Measurements from ENCODE around the gene ZYG11B.
"Not testable (repeated sequence)": the region's sequence is repeated elsewhere in the genome, so short reads cannot be mapped to it uniquely, and the experiment has no call there.

Gene ZYG11B

DNA sequence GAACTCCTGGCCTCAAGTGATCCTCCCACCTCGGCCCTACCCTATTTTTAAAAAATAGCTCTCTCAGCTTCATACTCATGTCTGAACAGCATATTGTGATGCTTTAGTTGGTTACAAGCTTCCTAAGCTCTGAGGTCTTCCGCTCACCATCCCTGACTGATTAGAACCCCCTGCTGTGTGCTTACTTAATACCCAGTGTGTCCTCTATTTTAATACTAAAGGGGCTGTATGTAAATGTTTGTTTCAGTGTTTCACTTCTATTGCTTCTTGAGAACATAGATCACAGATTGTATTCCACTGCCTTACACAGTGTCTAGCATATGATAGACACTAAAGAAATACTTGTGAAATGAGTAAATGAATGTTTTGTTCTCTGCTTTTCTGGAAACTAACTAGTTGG, 29.8 kb downstream of the ZYG11B start:
- DNase-seq (ENCODE audit: low read depth): no peak

DNA sequence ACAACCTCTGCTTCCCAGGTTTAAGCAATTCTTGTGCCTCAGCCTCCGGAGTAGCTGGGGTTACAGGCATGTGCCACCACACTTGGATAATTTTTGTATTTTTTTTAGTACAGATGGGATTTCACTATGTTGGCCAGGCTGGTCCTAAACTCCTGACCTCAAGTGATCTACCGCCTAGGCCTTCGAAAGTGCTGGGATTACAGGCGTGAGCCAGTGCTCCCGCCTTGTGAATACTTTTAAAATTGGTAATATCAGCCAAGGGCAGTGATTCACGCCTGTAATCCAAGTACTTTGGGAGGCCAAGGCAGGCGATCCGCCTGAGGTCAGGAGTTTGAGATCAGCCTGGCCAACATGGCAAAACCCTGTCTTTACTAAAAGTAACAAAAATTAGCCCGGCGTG, 33.7 kb downstream of the ZYG11B start:
- DNase-seq (ENCODE audit: low read depth): no peak

DNA sequence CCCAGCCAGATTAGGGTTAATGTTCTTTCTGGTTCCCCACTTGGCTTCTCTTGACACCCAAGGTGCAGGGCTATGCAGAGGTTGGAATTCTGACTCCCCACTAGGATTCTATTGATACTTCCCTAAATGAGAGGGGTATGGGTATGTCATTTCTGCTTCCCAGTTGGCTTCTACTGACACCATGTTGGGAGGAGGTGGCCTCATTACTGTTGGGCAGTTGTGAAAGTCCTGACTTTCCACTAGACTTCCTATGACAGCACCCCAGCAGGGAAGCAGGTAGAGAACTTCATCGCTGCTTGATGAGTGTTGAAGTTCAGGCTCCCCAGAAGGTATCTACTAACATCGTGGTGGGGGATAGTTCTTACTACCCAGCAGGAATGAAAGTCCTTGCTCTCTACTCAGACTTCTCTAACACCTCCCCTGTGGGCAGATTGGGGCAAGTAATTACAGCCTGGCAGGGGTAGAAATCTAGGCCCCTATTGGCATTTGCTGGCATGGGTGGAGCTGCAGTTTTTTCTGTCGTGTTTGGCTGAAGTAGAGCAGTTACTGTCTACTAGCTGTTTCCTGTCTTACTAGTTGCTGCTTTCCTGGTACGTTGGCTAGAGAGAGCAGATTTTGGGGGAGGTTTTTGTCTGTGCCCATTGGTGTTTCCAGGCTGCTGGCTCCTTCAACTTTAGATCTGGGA, 41.5 kb downstream of the ZYG11B start:
- DNase-seq (ENCODE audit: low read depth): no peak

DNA sequence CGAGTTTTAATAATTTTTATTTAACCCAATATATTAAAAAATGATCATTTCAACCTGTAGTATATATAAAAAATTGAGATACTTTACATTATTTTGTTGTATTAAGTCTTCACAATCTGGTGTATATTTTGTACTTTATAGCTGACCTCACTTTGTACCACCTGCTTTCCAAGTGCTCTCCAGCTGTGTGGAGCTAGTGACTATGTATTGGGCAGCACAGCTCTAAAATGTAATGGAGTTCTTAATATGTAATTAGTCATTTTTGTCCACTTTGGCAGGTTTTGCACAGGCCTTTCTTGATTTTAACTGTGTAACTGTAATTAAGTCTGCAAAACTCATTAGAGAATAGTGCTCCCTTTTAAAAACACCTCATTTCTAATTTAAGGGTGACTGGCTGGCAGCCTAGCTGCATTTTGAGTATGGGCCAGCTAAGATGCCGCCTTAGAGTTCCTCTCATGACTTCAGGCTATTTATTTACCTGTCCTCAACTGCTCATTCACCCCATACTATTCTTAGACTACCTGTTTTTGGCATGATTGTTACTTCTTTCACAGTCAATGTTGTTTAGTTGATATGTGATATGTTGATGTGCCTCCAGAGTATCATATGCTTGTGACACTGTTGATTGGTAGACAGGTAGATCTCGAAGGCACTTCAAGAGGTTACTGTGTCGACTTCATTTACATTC, 43.2 kb downstream of the ZYG11B start:
- DNase-seq (ENCODE audit: low read depth): no peak

DNA sequence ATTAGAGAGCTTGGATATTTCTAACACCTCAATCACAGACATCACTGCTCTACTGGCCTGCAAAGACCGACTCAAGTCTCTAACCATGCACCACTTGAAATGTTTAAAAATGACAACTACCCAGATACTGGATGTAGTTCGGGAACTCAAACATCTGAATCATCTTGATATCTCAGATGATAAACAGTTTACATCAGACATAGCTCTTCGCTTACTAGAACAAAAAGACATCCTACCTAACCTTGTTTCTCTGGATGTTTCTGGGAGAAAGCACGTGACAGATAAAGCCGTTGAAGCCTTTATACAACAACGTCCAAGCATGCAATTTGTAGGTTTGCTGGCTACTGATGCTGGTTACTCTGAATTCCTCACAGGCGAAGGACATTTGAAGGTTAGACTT, 45.1 kb downstream of the ZYG11B start:
- DNase-seq (ENCODE audit: low read depth): no peak

DNA sequence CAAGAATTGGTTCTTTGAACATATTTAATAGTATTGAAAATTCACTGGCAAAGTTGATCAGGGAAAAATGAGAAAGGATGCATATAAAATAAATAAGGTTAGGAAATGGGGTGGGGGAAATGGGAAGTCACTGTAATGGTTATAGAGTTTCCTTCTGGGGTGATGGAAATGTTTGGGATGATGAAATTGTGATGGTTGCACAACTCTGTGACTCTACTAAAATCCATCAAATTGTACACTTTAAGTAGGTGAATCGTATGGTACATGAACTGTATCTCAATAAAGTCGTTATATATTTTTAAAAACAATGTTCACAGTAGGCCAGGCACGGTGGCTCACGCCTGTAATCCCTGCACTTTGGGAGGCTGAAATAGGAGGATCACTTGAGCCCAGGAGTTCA, 59.9 kb downstream of the ZYG11B start:
- no peak for DNase-seq (ENCODE audit: low read depth)

DNA sequence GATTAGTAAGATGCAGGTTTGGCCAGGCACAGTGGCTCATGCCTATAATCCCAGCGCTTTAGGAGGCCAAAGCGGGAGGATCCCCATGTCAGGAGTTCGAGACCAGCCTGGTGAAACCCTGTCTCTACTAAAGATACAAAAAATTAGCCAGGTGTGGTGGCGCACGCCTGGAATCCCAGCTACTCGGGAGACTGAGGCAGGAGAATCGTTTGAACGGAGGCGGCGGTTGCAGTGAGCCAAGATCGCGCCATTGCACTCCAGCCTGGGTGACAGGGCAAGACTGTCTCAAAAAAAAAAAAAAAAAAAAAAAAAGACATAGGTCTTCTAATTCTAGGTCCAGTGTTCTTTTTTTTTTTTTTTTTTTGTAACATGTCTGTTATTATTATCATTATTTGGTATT, 64.2 kb downstream of the ZYG11B start:
- not testable (repeated sequence) for DNase-seq (ENCODE audit: low read depth)

DNA sequence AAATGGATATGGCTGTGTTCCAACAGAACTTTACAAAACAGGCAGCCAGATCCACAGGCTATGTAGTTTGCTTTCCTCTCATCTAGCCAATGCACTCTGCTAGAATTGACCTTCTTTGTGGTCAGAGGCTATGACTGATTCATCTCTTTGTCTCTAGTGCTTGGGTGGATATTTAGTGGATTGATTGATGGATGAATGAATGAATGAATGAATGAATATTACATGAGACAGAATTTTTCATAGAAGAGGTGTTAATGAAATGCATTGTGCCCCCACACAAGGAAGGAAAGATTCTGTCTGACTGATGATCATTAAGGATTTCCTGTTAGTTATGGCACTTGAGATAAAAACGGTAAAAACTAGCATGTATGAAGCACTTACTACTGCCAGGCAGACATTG, 65.8 kb downstream of the ZYG11B start:
- DNase-seq (ENCODE audit: low read depth): no peak

DNA sequence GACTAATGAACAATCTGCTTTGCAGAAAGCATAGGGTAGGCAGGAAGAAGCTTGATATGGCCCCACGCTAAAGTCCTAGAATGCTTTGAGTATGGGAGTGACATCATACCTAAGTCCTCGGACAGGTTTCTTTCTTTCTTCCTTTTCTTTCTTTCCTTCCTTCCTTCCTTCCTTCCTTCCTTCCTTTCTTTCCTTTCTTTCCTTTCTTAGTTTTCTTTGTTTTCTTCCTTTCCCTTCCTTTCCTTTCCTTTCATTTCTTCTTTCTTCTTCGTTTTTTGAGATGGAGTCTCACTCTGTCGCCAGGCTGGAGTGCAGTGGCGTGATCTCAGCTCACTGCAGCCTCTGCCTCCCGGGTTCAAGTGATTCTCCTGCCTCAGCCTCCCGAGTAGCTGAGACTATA, 67.5 kb downstream of the ZYG11B start:
- DNase-seq (ENCODE audit: low read depth): not testable (repeated sequence)

DNA sequence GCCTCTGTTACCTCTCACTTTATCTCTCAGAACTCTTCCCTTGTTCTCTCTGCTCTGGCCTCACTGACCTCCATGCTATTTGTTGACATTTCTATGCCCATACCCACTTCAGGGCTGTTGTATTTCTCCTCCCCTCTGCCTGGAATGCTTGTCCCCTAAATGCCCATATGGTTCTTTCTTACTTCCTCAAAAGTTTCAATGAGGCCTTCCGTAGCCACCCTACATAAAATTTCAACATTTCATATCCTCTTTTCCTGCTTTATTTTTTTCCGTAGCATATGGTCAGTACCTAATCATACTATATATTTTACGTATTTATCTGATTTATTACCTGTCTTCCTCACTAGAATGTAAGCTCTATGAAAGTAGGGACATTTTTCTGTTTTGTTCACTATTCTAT, 69.2 kb downstream of the ZYG11B start:
- no peak for DNase-seq (ENCODE audit: low read depth)

DNA sequence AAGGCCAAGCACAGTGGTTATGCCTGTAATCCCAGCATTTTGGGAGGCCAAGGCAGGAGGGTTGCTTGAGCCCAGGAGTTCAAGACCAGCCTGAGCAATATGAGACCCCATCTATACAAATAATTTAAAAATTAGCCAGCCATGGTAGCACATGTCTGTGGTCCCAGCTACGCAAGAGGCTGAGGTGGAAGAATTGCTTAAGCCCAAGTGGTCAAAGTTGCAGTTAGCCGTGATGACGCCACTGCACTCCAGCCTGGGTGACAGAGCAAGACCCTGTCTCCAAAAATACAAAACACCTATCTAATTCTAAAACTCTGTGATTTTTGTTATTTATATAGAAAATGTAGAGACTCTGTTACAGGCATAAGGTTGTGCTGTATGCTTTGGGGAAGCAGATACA, 72.1 kb downstream of the ZYG11B start:
- DNase-seq (ENCODE audit: low read depth): no peak

DNA sequence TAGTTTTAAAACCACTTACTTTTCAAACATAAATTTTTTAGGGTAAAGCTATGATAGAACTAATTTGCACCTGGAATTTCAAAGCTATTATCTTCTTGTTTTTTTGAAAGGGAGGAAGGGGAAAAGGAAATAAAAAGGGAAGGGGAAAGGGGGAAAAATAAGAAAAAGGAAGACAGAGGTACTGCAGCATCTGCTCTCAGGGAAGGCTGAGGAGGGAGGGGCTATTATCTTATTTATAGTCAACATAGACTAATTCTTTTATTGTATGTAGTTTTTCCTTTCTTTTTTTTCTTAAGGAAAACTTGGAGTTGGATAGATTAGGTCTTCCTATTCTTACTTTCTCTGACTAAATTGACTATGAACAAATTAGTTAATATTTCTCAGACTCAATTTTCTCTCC, 74.8 kb downstream of the ZYG11B start:
- no peak for DNase-seq (ENCODE audit: low read depth)

DNA sequence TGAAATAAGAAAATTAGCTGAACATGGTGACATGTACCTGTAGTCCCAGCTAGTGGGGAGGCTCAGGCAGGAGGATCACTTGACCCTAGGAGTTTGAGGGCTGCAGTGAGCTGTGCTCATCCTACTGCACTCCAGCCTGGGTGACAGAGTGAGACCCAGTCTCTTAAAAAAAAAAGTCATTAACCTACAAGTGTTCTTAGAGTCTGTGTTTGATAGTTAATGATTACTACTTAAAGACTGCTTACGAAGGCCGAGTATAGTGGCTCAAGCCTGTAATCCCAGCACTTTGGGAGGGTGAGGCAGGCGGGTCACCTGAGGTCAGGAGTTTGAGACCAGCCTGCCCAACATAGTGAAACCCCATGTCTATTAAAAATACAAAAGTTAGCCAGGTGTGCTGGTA, 77.8 kb downstream of the ZYG11B start:
- DNase-seq (ENCODE audit: low read depth): not testable (repeated sequence)

DNA sequence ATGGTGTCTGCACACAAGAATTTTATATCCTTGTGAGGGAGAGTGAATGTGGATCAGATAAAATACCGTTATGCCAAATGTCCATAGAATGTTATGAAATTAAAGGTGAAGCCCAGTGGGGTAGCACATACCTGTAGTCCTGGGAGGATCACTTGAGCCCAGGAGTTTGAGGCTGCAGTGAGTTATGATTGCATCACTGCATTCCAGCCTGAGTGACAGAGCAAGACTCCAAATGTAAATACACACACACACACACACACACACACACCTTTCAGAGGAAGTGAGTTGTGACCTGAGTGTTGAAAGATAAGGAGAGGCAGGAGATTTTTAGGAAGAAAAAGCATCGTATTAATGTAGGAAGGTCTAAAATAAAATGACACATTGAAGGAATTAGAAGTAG, 88.2 kb downstream of the ZYG11B start:
- no peak for DNase-seq (ENCODE audit: low read depth)

DNA sequence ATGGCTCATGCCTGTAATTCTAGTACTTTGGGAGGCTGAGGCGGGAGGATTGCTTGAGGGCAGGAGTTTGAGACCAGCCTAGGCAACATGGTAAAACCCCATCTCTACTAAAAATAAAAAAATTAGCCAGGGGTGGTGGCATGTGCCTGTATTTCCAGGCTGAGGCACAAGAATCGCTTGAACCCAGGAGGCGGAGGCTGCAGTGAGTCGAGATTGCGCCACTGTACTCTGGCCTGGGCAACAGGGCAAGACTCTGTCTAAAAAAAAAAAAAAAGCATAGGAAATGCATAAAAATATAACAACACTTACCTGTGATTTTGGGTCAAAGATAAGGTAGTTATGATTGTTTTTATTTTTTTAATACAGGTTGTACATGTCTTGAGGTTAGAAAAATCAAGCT, 94.6 kb downstream of the ZYG11B start:
- DNase-seq (ENCODE audit: low read depth): not testable (repeated sequence)

DNA sequence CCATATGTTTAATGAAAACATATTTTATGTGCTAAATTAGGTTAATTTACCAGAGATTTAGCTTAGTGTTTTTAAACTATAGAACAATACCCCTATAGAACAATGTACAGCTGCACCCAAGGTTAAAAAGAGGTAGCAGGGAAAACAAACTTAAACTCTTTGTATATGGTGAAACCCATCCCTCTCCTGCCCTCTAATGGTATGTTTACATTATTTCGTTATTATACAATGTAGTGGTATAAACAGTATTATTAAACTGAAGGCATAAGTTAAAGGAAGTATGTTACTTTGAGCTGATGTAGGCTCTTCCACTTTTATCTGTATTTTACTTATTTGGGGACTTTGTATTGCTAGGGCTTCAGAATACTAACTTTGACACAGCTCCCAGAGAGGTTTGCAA, 99.6 kb downstream of the ZYG11B start:
- no peak for DNase-seq (ENCODE audit: low read depth)

DNA sequence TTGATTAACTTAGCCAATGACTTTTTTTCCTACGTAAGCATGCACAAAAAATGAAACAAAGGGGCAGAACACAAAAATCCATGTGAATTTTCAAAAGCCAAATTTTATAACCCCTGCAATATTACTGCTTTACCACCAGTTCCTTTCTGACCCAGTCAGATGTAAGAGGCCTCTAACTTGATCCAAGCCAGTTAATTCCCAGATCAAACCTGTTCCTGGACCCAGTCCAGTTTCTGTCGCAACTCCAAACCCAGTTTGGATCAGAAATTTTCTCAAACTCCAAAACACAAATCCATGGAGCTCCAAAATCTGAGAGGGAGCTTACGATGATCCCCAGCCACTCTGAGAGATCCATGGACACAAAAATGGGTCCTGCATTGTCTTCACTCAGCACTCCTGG, 108.5 kb downstream of the ZYG11B start:
- no peak for DNase-seq (ENCODE audit: low read depth)

DNA sequence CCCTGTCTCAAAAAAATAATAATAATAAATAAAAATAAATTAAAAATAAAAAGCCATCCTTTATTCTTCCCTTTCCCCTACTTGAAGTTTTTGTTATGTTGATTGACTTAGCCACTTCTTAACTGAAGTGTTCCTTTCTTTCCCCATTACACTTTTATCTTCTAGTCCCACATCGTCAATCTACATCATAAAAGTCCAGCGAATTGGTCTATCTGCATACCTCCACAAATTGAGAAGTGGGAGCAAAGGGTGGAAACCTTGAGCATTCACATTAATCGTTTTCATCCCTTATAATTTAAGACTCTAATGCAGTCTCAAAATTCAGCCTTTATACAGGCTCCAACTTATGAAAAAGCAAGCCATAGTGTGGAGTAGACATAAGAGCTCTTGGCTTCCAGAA, 109.8 kb downstream of the ZYG11B start:
- DNase-seq (ENCODE audit: low read depth): no peak

DNA sequence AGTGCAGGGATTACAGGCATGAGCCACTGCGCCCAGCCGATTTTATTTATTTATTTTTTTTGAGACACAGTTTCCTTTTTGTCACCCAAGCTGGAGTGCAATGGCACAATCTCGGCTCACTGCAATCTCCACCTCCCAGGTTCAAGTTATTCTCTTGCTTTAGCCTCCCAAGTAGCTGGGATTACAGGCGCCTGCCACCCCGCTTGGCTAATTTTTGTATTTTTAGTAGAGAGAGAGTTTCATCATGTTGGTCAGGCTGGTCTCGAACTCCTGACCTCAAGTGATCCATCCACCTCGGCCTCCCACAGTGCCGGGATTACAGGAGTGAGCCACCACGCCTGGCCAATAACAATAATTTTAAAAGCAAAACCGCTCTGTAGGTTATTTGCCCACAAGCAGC, 112.9 kb downstream of the ZYG11B start:
- not testable (repeated sequence) for DNase-seq (ENCODE audit: low read depth)

DNA sequence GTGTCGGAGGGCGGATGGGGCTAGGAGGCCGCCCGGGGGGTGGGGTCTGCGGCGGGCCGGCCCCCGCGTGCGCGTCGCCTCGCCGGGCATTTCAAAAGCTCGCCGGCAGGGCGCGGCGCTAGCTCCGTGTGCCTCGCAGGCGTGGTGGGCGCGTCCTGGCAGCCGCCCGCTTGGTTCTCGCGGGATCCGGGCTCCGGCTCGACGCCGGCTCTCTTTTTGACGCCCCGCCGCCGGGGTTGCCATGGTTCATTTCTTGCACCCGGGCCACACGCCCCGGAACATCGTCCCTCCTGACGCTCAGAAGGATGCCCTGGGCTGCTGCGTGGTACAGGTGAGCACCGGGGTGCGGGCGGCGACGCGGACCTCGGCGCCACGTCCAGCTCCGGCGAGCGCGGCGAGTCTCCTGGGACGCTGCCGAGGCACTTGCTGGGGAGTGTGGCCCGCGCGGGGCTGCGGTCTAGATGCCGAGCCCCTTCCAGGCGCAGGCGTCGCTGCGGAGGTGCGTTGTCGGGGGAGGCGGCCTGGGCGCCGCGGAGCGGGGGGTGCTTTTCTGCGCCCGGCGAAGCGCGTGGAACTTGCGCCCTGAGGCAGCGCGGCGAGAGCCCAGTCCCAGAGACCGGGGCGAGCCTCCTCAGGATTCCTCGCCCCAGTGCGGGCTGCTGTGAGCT, 116.5 kb downstream of the ZYG11B start, which contains the start of gene ZYG11A:
Gene ZYG11A (plus strand): TSS at position 118 of the 668 bp plus-strand sequence. CDS start 124 bp downstream, at position 242.
- DNase-seq (ENCODE audit: low read depth): peak; percentile 51

DNA sequence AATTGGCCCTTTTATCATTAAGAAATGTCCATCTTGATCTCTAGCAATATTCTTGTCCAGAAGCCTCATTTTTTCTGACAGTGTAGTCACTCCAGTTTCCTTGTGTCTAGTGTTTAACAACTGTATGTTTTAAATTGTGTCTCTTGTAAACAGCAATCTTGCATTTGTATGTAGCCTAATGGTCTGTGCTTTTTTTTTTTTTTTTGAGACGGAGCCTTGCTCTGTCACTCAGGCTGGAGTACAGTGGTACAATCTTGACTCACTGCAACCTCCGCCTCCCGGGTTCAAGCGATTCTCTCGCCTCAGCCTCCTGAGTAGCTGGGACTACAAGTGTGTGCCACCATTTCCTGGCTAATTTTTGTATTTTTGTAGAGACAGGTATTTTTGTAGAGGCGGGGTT, 118.9 kb downstream of the ZYG11B start:
- not testable (repeated sequence) for DNase-seq (ENCODE audit: low read depth)

DNA sequence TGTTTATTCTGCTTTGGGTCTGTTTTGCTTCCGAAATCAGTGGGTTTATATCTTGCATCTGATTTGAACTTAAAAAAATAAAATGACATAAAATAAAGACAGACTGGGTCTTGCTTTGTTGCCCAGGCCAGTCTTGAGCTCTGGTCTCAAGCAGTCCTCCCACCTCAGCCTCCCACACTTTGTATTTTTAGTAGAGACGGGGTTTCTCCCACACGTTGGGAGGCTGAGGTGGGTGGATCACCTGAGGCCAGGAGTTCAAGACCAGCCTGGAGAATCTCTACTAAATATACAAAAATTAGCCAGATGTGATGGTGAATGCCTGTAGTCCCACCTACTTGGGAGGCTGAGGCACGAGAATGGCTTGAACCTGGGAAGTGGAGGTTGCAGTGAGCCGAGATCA, 122.2 kb downstream of the ZYG11B start:
- no peak for DNase-seq (ENCODE audit: low read depth)

DNA sequence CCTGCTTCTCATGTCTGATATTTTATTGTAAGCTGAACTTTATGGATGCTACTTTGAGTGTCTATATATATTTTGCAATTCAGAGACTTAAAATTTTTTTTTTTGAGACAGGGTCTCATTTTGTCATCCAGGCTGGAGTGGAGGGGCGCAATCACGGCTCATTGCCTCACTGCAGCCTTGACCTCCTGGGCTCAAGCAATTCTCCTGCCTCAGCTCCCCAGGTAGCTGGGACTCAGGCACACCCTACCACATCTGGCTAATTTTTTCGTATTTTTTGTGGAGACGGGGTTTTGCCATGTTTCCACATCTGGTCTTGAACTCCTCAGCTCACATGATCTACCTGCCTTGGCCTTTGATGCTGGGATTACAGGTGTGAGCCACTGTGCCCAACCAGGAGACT, 124.7 kb downstream of the ZYG11B start:
- no peak for DNase-seq (ENCODE audit: low read depth)
